ENCODE data around the gene NOTUM. TPM values are rescaled to one million over a fixed set of nuclear protein-coding genes. Genes with fewer than 3 reads are reported as not detected.

The NOTUM gene
- total and polyA plus RNA-seq, 8 donors, result 0.79 to 71.4 (median 65.1) TPM

DNA sequence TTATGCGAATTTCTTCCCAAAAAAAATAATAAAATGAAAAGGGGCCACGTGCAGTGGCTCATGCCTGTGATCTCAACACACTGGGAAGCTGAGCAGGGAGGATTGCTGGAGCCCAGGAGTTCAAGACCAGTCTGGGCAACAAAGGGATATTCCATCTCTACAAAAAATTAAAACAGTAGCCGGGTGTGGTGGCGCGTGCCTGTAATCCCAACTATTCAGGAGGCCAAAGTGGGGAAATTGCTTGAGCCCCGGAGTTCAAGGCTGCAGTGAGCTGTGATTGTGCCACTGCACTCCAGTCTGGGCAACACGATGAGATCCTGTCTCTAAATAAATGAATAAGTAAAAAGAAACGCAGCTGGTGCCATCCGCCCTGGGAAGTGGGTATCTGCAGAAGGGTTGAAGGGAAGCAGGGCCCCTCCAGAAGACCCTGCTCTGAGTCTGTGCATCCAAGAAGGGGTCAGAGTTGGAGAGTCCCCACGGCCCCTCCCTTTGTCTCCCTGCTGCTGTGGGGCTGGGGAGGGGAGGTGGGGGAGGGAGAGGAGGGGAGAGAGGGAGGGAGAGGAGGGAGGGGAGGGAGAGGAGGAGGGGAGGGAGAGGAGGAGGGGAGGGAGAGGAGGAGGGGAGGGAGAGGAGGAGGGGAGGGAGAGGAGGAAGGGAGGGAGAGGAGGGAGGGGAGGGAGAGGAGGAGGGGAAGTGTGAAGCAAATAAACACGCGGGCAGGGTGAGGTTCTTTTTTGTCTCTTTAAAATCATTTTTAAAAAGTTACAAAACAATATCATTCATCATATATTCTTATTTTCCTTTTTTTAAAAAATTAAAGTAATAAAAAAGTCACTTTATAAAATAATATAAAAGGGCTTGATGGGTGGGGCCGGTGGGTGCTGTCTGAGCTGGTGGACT lies 9.0 kb downstream of the NOTUM start:
- intact Hi-C loops (cut with DNase I), result no loop called here
- H3K4me1 ChIP-seq, result no peaks in the 10 kb centered on the region
- H3K4me3 ChIP-seq, result no peak overlapping the region
- no peak for DNase-seq
- no peak overlapping the region for H3K27ac ChIP-seq
- H3K9me3 ChIP-seq, result no peaks in the 10 kb centered on the region
- TF ChIP-seq, protein P1, sequence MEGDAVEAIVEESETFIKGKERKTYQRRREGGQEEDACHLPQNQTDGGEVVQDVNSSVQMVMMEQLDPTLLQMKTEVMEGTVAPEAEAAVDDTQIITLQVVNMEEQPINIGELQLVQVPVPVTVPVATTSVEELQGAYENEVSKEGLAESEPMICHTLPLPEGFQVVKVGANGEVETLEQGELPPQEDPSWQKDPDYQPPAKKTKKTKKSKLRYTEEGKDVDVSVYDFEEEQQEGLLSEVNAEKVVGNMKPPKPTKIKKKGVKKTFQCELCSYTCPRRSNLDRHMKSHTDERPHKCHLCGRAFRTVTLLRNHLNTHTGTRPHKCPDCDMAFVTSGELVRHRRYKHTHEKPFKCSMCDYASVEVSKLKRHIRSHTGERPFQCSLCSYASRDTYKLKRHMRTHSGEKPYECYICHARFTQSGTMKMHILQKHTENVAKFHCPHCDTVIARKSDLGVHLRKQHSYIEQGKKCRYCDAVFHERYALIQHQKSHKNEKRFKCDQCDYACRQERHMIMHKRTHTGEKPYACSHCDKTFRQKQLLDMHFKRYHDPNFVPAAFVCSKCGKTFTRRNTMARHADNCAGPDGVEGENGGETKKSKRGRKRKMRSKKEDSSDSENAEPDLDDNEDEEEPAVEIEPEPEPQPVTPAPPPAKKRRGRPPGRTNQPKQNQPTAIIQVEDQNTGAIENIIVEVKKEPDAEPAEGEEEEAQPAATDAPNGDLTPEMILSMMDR (IDR thresholded peaks at IDR 0.05), result no peak
- no peaks in the 10 kb centered on the region for H3K36me3 ChIP-seq
- ATAC-seq, result no peak
- H3K27me3 ChIP-seq, result peaks cover 0 to 6% of the 10 kb centered on the region in 2 donors

DNA sequence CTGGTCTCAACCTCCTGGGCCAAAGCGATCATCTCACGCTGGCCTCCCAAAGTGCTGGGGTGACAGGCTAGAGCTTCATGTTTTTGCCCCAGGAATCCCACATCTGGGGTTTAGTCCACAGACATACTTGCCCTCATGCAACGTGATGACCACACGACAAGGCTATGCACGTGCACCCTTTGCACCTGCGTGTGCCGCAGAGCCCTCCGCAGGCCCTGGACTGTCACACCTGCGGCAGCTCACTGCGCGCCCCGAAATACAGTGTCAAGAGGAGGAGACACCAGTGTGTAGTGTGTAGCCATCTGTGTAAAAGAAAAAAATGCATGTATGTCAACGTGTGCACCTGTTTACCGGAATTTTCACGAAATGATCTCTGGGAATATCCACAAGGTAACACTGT lies 10.5 kb downstream of the NOTUM start:
- Histone ChIP-seq H3K36me3 (no peaks in the 10 kb centered on the region), H3K27me3 (no peaks in the 10 kb centered on the region), H3K27ac (no peak overlapping the region), H3K4me3 (no peak overlapping the region), H3K9me3 (no peaks in the 10 kb centered on the region), H3K4me1 (no peaks in the 10 kb centered on the region)
- ATAC-seq (no peak), DNase-seq (no peak)
- TF ChIP-seq, protein P1 (IDR thresholded peaks at IDR 0.05), result no peak
- intact Hi-C loops (cut with DNase I), result no loop called here

DNA sequence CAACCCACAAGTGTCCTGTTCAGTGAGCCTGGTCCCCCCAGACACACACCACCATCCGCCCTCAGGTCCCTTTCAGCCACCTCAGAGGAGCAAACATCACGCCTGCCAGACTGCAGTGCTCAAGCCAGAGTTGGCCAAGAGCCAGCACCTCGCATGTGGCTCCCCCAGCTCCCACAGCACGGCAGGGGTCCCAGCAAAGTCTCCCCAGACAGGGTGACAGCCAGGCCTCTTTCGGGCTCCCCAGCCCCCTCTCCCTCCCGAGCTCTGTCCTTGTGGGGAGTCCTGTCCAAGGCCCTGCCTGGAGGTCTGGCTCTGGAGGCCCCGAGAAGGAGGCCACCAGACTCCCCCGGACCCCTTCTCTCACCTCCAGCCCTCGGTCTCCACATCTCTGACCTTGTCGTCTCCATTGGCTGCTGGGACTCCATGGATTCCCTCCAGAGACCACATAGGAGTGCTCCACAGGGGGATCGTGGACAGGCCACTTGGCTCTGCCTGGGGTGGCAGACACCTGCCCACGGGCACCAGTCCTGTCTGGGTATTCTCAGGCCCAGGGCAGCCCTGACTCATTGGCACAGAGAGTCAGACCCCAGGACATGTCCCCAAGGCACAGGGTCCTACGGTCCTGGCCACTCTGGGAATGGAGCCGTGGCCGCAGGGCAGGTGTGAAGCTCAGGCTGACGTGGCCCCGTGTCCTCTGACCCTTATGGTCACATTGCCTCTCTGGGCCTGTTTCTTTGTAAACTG lies 12.2 kb downstream of the NOTUM start:
- DNase-seq, result no peak
- H3K4me3 ChIP-seq, result no peak overlapping the region
- intact Hi-C loops (cut with DNase I), result no loop called here
- no peaks in the 10 kb centered on the region for H3K9me3 ChIP-seq
- TF ChIP-seq, protein P1 (IDR thresholded peaks at IDR 0.05), result no peak
- H3K4me1 ChIP-seq, result no peaks in the 10 kb centered on the region
- ATAC-seq, result no peak
- H3K27ac ChIP-seq, result no peak overlapping the region
- H3K36me3 ChIP-seq, result no peaks in the 10 kb centered on the region
- H3K27me3 ChIP-seq, result peaks cover 0 to 12% of the 10 kb centered on the region in 2 donors

DNA sequence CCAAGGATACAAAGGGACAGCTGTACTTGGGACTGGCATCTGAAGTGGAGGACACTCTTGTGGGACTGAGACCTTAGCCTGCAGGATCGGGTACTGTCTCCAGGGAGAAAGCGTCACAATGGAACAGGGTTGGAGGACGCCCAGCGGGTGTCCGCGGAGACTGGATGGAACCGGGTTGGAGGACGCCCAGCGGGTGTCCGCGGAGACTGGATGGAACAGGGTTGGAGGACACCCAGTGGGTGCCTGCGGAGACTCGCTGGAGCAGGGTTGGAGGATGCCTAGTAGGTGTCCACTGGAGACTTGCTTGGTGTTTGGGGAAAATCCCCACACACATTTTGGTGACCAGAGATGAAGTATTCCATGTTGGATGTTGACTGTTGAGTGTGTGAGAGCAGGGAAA lies 13.8 kb downstream of the NOTUM start, which contains the start of gene MYADML2:
TSS of gene MYADML2 (minus strand) at position 45 of the 400 bp plus-strand sequence. CDS start 5,492 bp downstream, outside the sequence.
- H3K27me3 ChIP-seq, result peaks cover 0 to 25% of the 10 kb centered on the region in 2 donors
- H3K36me3 ChIP-seq, result no peaks in the 10 kb centered on the region
- H3K9me3 ChIP-seq, result no peaks in the 10 kb centered on the region
- no peak within 1 kb of the TSS for H3K4me3 ChIP-seq
- TF ChIP-seq, protein P1 (IDR thresholded peaks at IDR 0.05), result no peak
- ATAC-seq (no peak), DNase-seq (no peak)
- H3K27ac ChIP-seq, result no peak within 1 kb of the TSS
- no peaks in the 10 kb centered on the region for H3K4me1 ChIP-seq
- intact Hi-C loops (cut with DNase I), result no loop called here

DNA sequence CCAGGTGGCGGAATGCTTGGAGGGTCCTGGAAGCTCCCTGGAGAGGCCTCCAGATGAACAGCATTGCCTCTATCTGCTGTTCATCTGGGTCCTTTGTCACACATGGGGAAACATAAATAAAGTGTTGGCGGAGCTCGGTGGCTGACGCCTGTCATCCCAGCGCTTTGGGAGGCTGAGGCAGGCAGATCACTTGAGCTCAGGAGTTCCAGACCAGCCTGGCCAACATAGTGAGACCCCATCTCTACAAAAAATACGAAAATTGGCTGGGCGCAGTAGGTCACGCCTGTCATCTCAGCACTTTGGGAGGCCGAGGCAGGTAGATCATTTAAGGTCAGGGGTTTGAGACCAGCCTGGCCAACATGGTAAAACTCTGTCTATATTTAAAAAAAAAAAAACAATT lies 16.1 kb downstream of the NOTUM start:
- no peak for DNase-seq
- no peak overlapping the region for H3K27ac ChIP-seq
- H3K36me3 ChIP-seq, result no peaks in the 10 kb centered on the region
- H3K4me1 ChIP-seq, result no peaks in the 10 kb centered on the region
- peaks cover 0 to 46% of the 10 kb centered on the region in 2 donors for H3K27me3 ChIP-seq
- H3K9me3 ChIP-seq, result no peaks in the 10 kb centered on the region
- ATAC-seq, result no peak
- TF ChIP-seq, protein P1 (IDR thresholded peaks at IDR 0.05), result no peak
- intact Hi-C loops (cut with DNase I), result no loop called here
- no peak overlapping the region for H3K4me3 ChIP-seq
